ENCODE results near the gene HOXD4.

DNA sequence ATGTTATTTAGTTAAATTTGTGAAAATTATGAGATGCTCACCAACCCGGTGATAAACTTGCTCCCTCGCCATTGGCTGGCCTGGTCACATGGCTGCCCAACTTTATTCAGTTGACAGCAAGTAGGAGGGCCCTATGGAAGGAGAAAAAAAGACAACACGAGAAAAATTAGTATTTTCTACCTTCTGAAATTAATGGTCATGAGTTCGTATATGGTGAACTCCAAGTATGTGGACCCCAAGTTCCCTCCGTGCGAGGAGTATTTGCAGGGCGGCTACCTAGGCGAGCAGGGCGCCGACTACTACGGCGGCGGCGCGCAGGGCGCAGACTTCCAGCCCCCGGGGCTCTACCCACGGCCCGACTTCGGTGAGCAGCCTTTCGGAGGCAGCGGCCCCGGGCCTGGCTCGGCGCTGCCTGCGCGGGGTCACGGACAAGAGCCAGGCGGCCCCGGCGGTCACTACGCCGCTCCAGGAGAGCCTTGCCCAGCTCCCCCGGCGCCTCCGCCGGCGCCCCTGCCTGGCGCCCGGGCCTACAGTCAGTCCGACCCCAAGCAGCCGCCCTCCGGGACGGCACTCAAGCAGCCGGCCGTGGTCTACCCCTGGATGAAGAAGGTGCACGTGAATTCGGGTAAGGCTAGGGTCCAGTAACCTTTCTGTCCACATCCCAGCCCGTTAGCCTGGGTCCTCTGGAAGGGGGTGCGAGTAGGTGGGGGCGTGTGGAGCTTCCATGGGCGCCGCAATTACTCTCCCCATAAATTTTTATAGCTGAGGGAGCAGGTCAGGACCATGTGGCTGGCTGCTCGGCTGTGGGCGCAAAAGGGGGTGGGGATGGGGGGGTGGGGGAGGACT lies at the start of gene HOXD4:
- no peak for TF ChIP-seq POLR2AphosphoS5 (IDR thresholded peaks at IDR 0.05)
- TF ChIP-seq EP300 (IDR thresholded peaks at IDR 0.05) = no peak
- no peak for TF ChIP-seq POLR2A (IDR thresholded peaks at IDR 0.05)
- TF ChIP-seq CTCF (IDR thresholded peaks at IDR 0.05) = no peak

Data from gastroesophageal sphincter (tissue), 3 donors.